Prostate gland (tissue), 2 donors: ENCODE results near the gene USP25.

Experiments
- CTCF ChIP-seq, 4 experiments: fragments of 200-600 bp in 2 of 4; fragments of 450-650 bp in 2 of 4; sonication (generic) in 2 of 4; IDR thresholded peaks; 1 replicate in 3 of 4; 2 replicates in 1 of 4; pipeline ENCODE4 v1.5.1; 2016 to 2019; ENCODE audit warnings: antibody characterized with exemption in 4 of 4, mild to moderate bottlenecking in 2 of 4, moderate library complexity in 2 of 4
- POLR2A ChIP-seq: fragments of 450-650 bp; IDR thresholded peaks from one replicate; pipeline ENCODE4 v1.6.1; 2016; ENCODE audit warnings: antibody characterized with exemption, mild to moderate bottlenecking
- POLR2AphosphoS5 ChIP-seq: sonication (generic); formaldehyde crosslinking; IDR thresholded peaks from one replicate; pipeline ENCODE4 v1.6.1; 2017; ENCODE audit warnings: antibody characterized with exemption

- TF ChIP-seq POLR2AphosphoS5 (no peak), CTCF (IDR thresholded peaks at IDR 0.05) (no peak), POLR2A (no peak)
Observed at GRCh38 chr21:15809065-15809464, 79.3 kb downstream of the USP25 start.
